ENCODE measurements around the gene FXN. TPM values are rescaled to one million over a fixed set of nuclear protein-coding genes. Genes with fewer than 3 reads are reported as not detected.

Gene FXN
- total RNA-seq = 11.5 and 15.2 TPM in 2 replicates

DNA sequence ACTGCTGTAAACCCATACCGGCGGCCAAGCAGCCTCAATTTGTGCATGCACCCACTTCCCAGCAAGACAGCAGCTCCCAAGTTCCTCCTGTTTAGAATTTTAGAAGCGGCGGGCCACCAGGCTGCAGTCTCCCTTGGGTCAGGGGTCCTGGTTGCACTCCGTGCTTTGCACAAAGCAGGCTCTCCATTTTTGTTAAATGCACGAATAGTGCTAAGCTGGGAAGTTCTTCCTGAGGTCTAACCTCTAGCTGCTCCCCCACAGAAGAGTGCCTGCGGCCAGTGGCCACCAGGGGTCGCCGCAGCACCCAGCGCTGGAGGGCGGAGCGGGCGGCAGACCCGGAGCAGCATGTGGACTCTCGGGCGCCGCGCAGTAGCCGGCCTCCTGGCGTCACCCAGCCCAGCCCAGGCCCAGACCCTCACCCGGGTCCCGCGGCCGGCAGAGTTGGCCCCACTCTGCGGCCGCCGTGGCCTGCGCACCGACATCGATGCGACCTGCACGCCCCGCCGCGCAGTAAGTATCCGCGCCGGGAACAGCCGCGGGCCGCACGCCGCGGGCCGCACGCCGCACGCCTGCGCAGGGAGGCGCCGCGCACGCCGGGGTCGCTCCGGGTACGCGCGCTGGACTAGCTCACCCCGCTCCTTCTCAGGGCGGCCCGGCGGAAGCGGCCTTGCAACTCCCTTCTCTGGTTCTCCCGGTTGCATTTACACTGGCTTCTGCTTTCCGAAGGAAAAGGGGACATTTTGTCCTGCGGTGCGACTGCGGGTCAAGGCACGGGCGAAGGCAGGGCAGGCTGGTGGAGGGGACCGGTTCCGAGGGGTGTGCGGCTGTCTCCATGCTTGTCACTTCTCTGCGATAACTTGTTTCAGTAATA lies at the start of gene FXN:
Gene FXN (plus strand): TSS at position 315 of the 871 bp plus-strand sequence. CDS start 31 bp downstream, at position 346.

DNA sequence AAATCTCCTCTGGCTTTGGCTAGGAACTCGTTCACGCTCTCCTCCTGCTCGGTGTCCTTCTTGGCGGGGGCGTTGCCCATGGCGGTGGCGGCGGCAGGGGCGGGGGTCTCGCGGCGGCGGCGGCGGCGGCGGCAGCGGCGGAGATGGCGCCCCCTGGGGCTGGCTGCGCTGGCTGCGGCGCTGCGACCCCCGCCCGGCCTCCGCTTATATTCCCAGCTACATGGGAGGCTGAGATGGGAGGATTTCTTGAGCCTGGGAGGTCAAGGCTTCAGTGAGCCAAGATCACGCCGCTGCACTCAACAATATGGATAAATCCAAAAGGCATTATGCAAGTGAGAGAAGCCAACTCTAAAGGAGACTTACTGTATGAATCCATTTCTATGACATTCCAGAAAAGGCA lies 21.5 kb upstream of the FXN start, which contains the start of gene PRKACG:
Gene PRKACG (minus strand): TSS at position 101 of the 400 bp plus-strand sequence. CDS start 21 bp downstream, at position 80.

Small RNA genes lying within 50 kb of the gene (small RNA-seq; reads per million reads assigned to genes)
- not detected for gene AL162730.1

Other genes starting within 250 kb of the FXN start
- not detected in 2 replicates for gene PRKACG, start 21.6 kb upstream of the FXN start, total RNA-seq
- gene TJP2, start 138.5 kb downstream of the FXN start, total RNA-seq = 253 and 268 TPM in 2 replicates

All from thoracic aorta endothelial cell (primary cell).